H1 (cell line): ENCODE measurements around the gene TTC27. TPM values are rescaled to one million over a fixed set of nuclear protein-coding genes. Genes with fewer than 3 reads are reported as not detected.

Source experiments
- BACH1 ChIP-seq: IDR thresholded peaks from 2 replicates; pipeline ENCODE4 v1.6.1; 2012; ENCODE audit warnings: low read length, improper control_type of control experiment
- CHD1 ChIP-seq: IDR thresholded peaks from 2 replicates; pipeline ENCODE4 v1.6.1; 2012; ENCODE audit warnings: low read depth, low read length, improper control_type of control experiment
- CHD7 ChIP-seq: fragments of 300-600 bp; sonication (generic); IDR thresholded peaks from 2 replicates; pipeline ENCODE4 v1.7.1; 2012; ENCODE audit warnings: low read length, moderate library complexity, mild to moderate bottlenecking, inconsistent platforms; ENCODE audit not compliant: insufficient replicate concordance
- JUN ChIP-seq: IDR thresholded peaks from 2 replicates; pipeline ENCODE4 v1.6.1; 2011; ENCODE audit warnings: low read depth, mild to moderate bottlenecking, improper control_type of control experiment, low read length
- polyA plus RNA-seq, 7 experiments: library from polyadenylated mRNA; depleted of rRNA in 3 of 7; stranded (reverse) in 5 of 7; unstranded in 2 of 7; fragments of >200 nt in 5 of 7; fragments of 200-250 nt in 2 of 7; gene quantifications; 1 replicate in 5 of 7; 2 replicates in 1 of 7; 4 replicates in 1 of 7; pipeline versions ENCODE4 v1.2.1 to v1.2.3, GENCODE V29; 2011 to 2013; ENCODE audit warnings: missing spikeins in 2 of 7, mixed read lengths in 2 of 7
- total RNA-seq: library from RNA; stranded (reverse); fragmentation: NEBNext Ultra II Directional; extraction: Animal tissue kit (Norgen Biotek cat#: 25700); gene quantifications from 2 replicates; pipeline ENCODE4 v1.2.1, GENCODE V29; 2021

TTC27 gene
- total and polyA plus RNA-seq, 2 of the 8 experiments (the other 6 are each of a cell fraction or from before 2014, with no cell fraction given) = 13.8 to 29.1 TPM

DNA sequence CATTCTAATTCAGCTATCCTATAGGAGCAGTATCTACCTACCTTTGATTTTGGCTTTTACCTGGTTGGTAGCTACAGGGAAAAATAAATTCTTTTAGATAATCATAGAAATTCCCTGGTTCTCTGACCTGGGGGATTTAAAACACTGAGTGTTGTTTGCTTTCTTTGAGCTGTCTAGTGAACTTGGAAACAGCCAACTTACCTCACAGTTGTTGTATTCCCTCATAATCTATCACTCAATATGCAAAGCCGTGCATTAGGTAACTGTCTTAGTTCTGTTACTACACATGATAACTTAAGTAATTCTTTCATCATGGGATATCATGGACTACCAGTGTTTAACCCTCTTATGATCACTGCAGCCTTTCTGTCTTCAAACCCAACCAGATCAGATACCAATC is 127.8 kb downstream of the TTC27 start (continued):
- no peak for TF ChIP-seq CHD7
- TF ChIP-seq CHD1 = no peak
- no peak for TF ChIP-seq BACH1
- TF ChIP-seq JUN = no peak
